ENCODE results near the gene KIAA0825. TPM values are rescaled to one million over a fixed set of nuclear protein-coding genes. Genes with fewer than 3 reads are reported as not detected.
"Not testable (repeated sequence)": the region's sequence is repeated elsewhere in the genome, so short reads cannot be mapped to it uniquely, and the experiment has no call there.

The KIAA0825 gene
- total RNA-seq, 1 donor from 2014 or later, result 10.8 TPM

GRCh38 chr5:94375801-94376200 is 242.6 kb downstream of the KIAA0825 start:
- no peak for DNase-seq (ENCODE audit: low read depth)

GRCh38 chr5:94374336-94374735 is 244.1 kb downstream of the KIAA0825 start:
- DNase-seq (ENCODE audit: low read depth), result no peak

- no peak for DNase-seq (ENCODE audit: low read depth)
Measured at GRCh38 chr5:94367900-94368299, 250.5 kb downstream of the KIAA0825 start.

GRCh38 chr5:94366811-94367210 is 251.6 kb downstream of the KIAA0825 start:
- no peak for DNase-seq (ENCODE audit: low read depth)

GRCh38 chr5:94362857-94363256 is 255.5 kb downstream of the KIAA0825 start:
- no peak for DNase-seq (ENCODE audit: low read depth)

- no peak for DNase-seq (ENCODE audit: low read depth)
Measured at GRCh38 chr5:94361832-94362796, 256.3 kb downstream of the KIAA0825 start.

GRCh38 chr5:94361161-94361560 is 257.2 kb downstream of the KIAA0825 start:
- DNase-seq (ENCODE audit: low read depth), result no peak

- DNase-seq (ENCODE audit: low read depth), result no peak
Measured at GRCh38 chr5:94360382-94361130, 257.8 kb downstream of the KIAA0825 start.

- no peak for DNase-seq (ENCODE audit: low read depth)
Measured at GRCh38 chr5:94359880-94360279, 258.5 kb downstream of the KIAA0825 start.

- DNase-seq (ENCODE audit: low read depth), result no peak
Measured at GRCh38 chr5:94355811-94356210, 262.6 kb downstream of the KIAA0825 start.

- DNase-seq (ENCODE audit: low read depth), result not testable (repeated sequence)
Measured at GRCh38 chr5:94354837-94355485, 263.4 kb downstream of the KIAA0825 start.

GRCh38 chr5:94353605-94354004 is 264.8 kb downstream of the KIAA0825 start:
- no peak for DNase-seq (ENCODE audit: low read depth)

- DNase-seq (ENCODE audit: low read depth), result no peak
Measured at GRCh38 chr5:94347130-94347529, 271.3 kb downstream of the KIAA0825 start.

GRCh38 chr5:94345257-94345656 is 273.1 kb downstream of the KIAA0825 start:
- no peak for DNase-seq (ENCODE audit: low read depth)

GRCh38 chr5:94337617-94338016 is 280.8 kb downstream of the KIAA0825 start:
- no peak for DNase-seq (ENCODE audit: low read depth)

GRCh38 chr5:94335936-94336335 is 282.5 kb downstream of the KIAA0825 start:
- no peak for DNase-seq (ENCODE audit: low read depth)

- no peak for DNase-seq (ENCODE audit: low read depth)
Measured at GRCh38 chr5:94329115-94329514, 289.3 kb downstream of the KIAA0825 start.

GRCh38 chr5:94326586-94326985 is 291.8 kb downstream of the KIAA0825 start:
- no peak for DNase-seq (ENCODE audit: low read depth)

GRCh38 chr5:94316916-94317838 is 301.2 kb downstream of the KIAA0825 start:
- DNase-seq (ENCODE audit: low read depth), result no peak

GRCh38 chr5:94314460-94315131 is 303.8 kb downstream of the KIAA0825 start:
- no peak for DNase-seq (ENCODE audit: low read depth)

- DNase-seq (ENCODE audit: low read depth), result no peak
Measured at GRCh38 chr5:94313696-94314095, 304.7 kb downstream of the KIAA0825 start.

Data from renal cortical epithelial cell (primary cell).